GM10266 (cell line): Measurements from ENCODE around the gene HPSE.
A peak's percentile ranks its signal among the peaks of the same experiment; 100 is the strongest.

Experiments
- DNase-seq: peaks from one replicate; pipeline ENCODE4 v3.0.0; 2012; ENCODE audit errors: extremely low spot score
- CTCF ChIP-seq: IDR thresholded peaks from 2 replicates; pipeline ENCODE4 v1.5.1; 2012; ENCODE audit warnings: mild to moderate bottlenecking, low read depth; ENCODE audit not compliant: control insufficient read depth, insufficient read depth; ENCODE audit errors: missing control alignments

The HPSE gene

DNA sequence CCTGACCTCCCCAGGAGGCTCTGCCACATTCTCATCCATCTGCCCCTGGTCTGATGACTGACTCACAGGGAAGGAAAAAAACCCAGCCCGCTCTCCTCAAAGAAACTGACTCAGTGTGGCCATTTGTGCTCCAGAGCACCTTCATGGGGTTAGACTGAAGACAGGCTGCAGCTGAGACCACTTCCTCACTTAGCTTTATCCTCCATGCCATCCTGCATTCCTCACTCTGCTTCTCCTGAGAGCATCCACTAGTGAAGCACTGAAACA is 35.9 kb upstream of the HPSE start:
- no peak for DNase-seq

GRCh38 chr4:83369831-83370639 is 35.4 kb upstream of the HPSE start:
- no peak for DNase-seq

More for the DNA sequence above, 35.9 kb upstream of the HPSE start:
- TF ChIP-seq CTCF: no peak

DNA sequence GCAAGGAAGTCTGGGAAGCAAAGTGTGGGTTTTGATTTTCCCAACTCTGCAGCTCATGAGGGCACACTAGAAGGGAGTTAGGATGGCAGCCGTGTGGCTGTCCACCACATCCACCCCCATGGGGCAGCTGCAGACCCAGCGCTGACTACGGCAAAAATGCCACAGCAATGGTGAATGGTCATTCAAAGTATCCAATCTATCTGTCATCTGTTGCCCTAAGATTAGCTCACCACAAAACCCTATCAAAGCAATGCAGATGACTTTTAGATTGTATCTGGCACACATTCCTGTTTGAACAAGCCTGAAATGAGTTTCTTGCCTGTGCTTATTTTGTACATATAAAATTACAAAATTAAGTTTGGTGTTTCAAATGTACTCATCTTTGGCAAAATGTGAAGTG is 29.7 kb upstream of the HPSE start:
- TF ChIP-seq CTCF: no peak
- DNase-seq: no peak

More at GRCh38 chr4:83369831-83370639, 35.4 kb upstream of the HPSE start:
- TF ChIP-seq CTCF: no peak

GRCh38 chr4:83362492-83363329 is 28.1 kb upstream of the HPSE start:
- DNase-seq: no peak
- peak; percentile 38 for TF ChIP-seq CTCF

- no peak for DNase-seq
- TF ChIP-seq CTCF: no peak
Observed at GRCh38 chr4:83361416-83362103, 26.9 kb upstream of the HPSE start.

- no peak for DNase-seq
- TF ChIP-seq CTCF: no peak
Observed at GRCh38 chr4:83360018-83360417, 25.4 kb upstream of the HPSE start.

DNA sequence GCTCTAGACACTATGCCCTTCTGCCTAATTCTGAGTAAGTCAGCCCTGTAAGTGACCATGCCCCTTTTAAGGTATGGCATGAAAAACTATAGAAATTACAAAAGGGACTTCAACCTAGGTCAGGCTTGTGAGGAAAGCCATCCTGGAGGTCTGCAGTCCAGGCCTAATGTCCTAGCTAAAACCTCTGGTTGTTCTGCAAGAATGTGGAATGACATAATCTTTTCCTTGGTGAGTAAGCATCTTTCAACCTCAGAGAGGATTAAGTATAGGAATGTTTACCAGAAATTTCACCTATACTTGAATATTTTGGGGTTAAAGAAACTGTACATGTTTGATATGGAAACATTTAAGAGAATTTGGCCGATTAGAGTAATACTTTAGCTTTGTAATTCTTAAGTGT is 23.8 kb upstream of the HPSE start:
- no peak for TF ChIP-seq CTCF
- no peak for DNase-seq
